Spleen (tissue), 11 donors: ENCODE results near the gene PNPLA6. TPM values are rescaled to one million over a fixed set of nuclear protein-coding genes. Genes with fewer than 3 reads are reported as not detected.

Experiments used
- DNase-seq: peaks from one replicate; pipeline ENCODE4 v3.0.0-alpha.2; 2020
- H3K27ac ChIP-seq, 8 donors: fragments of 200-600 bp; sonication (generic) in 7 of 8; 1 replicate in 4 of 8; 2 replicates in 4 of 8; pipeline versions ENCODE4 v1.5.0 to v1.8.0; 2016 to 2021; ENCODE audit warnings: inconsistent platforms in 4 of 8, mild to moderate bottlenecking in 4 of 8, moderate library complexity in 1 of 8
- H3K27me3 ChIP-seq, 7 donors: fragments of 200-600 bp; sonication (generic) in 6 of 7; replicated peaks in 1 of 7; 1 replicate in 4 of 7; 2 replicates in 3 of 7; pipeline versions ENCODE4 v1.5.0 to v1.8.0; 2016 to 2021; ENCODE audit warnings: inconsistent platforms in 3 of 7, mild to moderate bottlenecking in 1 of 7
- H3K36me3 ChIP-seq, 6 donors: fragments of 200-600 bp; sonication (generic) in 5 of 6; 1 replicate in 4 of 6; 2 replicates in 2 of 6; pipeline versions ENCODE4 v1.5.0 to v1.8.0; 2016 to 2021; ENCODE audit warnings: inconsistent platforms in 2 of 6
- H3K4me1 ChIP-seq, 6 donors: fragments of 200-600 bp; sonication (generic) in 5 of 6; 1 replicate in 3 of 6; 2 replicates in 3 of 6; pipeline versions ENCODE4 v1.5.0 to v1.8.0; 2016 to 2021; ENCODE audit warnings: inconsistent platforms in 3 of 6
- H3K4me3 ChIP-seq, 8 donors: fragments of 200-600 bp; sonication (generic) in 7 of 8; 1 replicate in 4 of 8; 2 replicates in 4 of 8; pipeline versions ENCODE4 v1.5.0 to v1.8.0; 2016 to 2021; ENCODE audit warnings: inconsistent platforms in 4 of 8, mild to moderate bottlenecking in 4 of 8, moderate library complexity in 2 of 8
- H3K9me3 ChIP-seq, 8 donors: fragments of 200-600 bp; sonication (generic) in 7 of 8; 1 replicate in 4 of 8; 2 replicates in 4 of 8; pipeline versions ENCODE4 v1.5.0 to v1.8.0; 2016 to 2021; ENCODE audit warnings: inconsistent platforms in 4 of 8
- POLR2A ChIP-seq, 3 donors: fragments of 450-650 bp; IDR thresholded peaks; one replicate each; pipeline ENCODE4 v1.5.1; 2017; ENCODE audit warnings: antibody characterized with exemption in 3 of 3, mild to moderate bottlenecking in 1 of 3
- POLR2AphosphoS5 ChIP-seq, 3 donors: sonication (generic); formaldehyde crosslinking; IDR thresholded peaks; one replicate each; pipeline ENCODE4 v1.5.1; 2017; ENCODE audit warnings: antibody characterized with exemption in 3 of 3
- WGBS, 5 donors: extraction: QIAGEN DNeasy Blood & Tissue Kit in 3 of 5; methylation state at CpG; one replicate each; pipeline versions ENCODE4 v1.1.5 to v1.1.7; 2013 to 2018; 5-methylcytosine and 5-hydroxymethylcytosine counted together
- intact Hi-C: fragments of 100-400 bp; cut with DNase I; formaldehyde crosslinking; loops from one replicate; pipeline ENCODE4 v1.15.0; 2023; ENCODE audit warnings: low total_unique reads
- polyA plus RNA-seq, 3 donors: library from polyadenylated mRNA; stranded (reverse); fragments of 200-250 nt; gene quantifications; one replicate each; pipeline ENCODE4 v1.2.1, GENCODE V29; 2013
- total RNA-seq, 7 donors: library from RNA; depleted of rRNA in 3 of 7; stranded (reverse); fragments of >200 nt in 3 of 7; fragmentation: NEBNext Ultra II Directional in 4 of 7; extraction: Animal tissue kit (Norgen Biotek cat#: 25700) in 4 of 7; gene quantifications; one replicate each; pipeline versions ENCODE4 v1.1.0 to v1.2.1, GENCODE V29; 2016 to 2021
- TF ChIP-seq, protein P1 (sequence below), 11 experiments: fragments of 200-600 bp in 7 of 11; fragments of 450-650 bp in 4 of 11; sonication (generic) in 4 of 11; IDR thresholded peaks in 8 of 11; conservative IDR thresholded peaks in 3 of 11; 1 replicate in 7 of 11; 2 replicates in 4 of 11; pipeline versions ENCODE4 v1.4.0 to v1.8.0; 2016 to 2021; ENCODE audit warnings: antibody characterized with exemption in 11 of 11, inconsistent platforms in 4 of 11, mild to moderate bottlenecking in 1 of 11
- donor health status: healthy with polysubstance abuse.
- donor health status: DM: no; HTN: no; CAD: no; lungs with moderate emphysema.
- donor health status: DM: no; HTN: no; CAD: no.
- donor health status: Bipolar disorder and iron deficiency.
- donor health status: healthy.
- donor health status: DM: no; HTN: no; CAD: no.
- donor health status: DM: yes; HTN: yes; CAD: no.

PNPLA6 gene
- total and polyA plus RNA-seq, 10 donors, result 51.0 to 225 (median 146) TPM

DNA sequence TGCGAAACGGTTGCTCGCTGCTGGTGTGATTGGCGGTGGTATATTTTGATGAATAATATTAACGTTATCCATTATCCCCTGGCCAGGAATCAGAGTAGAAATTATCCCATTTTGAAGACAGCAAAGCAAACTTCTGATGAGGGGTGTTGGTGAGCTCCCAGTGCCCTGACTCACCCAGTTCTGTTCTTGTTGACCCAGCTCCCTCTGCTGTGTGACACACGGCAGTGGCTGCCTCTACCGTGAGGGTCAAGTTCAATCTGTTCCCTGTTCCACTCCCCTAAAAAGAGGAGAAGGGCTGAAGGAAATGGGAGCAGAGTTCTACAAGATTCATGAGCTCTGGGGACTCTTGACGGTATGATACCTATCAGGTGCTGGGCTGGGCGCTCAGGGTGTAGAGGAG is 62.2 kb downstream of the PNPLA6 start:
- Histone ChIP-seq H3K27ac (no peak overlapping the region), H3K36me3 (no peaks in the 10 kb centered on the region), H3K4me1 (peaks cover 3 to 16% (median 10%) of the 10 kb centered on the region in 6 donors), H3K4me3 (no peak overlapping the region), H3K9me3 (no peaks in the 10 kb centered on the region), H3K27me3 (peaks cover 4 to 82% (median 30%) of the 10 kb centered on the region in 7 donors)
- no peak for TF ChIP-seq POLR2A (IDR thresholded peaks at IDR 0.05)
- no peak for TF ChIP-seq POLR2AphosphoS5 (IDR thresholded peaks at IDR 0.05)
- TF ChIP-seq, protein P1, sequence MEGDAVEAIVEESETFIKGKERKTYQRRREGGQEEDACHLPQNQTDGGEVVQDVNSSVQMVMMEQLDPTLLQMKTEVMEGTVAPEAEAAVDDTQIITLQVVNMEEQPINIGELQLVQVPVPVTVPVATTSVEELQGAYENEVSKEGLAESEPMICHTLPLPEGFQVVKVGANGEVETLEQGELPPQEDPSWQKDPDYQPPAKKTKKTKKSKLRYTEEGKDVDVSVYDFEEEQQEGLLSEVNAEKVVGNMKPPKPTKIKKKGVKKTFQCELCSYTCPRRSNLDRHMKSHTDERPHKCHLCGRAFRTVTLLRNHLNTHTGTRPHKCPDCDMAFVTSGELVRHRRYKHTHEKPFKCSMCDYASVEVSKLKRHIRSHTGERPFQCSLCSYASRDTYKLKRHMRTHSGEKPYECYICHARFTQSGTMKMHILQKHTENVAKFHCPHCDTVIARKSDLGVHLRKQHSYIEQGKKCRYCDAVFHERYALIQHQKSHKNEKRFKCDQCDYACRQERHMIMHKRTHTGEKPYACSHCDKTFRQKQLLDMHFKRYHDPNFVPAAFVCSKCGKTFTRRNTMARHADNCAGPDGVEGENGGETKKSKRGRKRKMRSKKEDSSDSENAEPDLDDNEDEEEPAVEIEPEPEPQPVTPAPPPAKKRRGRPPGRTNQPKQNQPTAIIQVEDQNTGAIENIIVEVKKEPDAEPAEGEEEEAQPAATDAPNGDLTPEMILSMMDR (IDR thresholded peaks at IDR 0.05 in 8 of 11, conservative IDR thresholded peaks at IDR 0.05 in 3 of 11), result no peak
- WGBS, 5 donors, result 67 to 80% (median 71%) methylated on average over 9 of the region's 9 CpGs
- no peak for DNase-seq
- intact Hi-C loops, result no loop called here

DNA sequence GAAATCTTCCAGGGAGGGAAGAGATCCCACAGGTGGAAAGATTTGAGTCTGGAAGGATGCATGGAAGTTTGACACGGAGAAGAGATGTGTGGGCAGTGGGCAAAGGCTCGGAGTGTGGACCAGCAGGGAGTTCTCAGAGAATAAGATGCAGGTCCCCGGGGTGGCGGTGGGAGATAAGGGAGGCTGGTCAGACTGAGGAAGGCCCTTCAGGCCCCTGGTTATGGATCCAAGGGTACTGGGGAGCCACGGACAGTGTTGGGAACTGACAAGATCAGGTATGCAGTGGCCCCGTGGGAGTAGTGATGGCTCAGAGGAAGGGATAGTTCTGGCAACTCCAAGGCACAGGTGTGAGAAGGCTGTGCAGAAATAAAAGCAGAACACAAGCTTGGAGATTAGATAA is 62.7 kb downstream of the PNPLA6 start:
- WGBS, 5 donors, result 70 to 83% (median 77%) methylated on average over 6 of the region's 6 CpGs
- H3K4me1 ChIP-seq, result peaks cover 3 to 16% (median 10%) of the 10 kb centered on the region in 6 donors
- DNase-seq, result no peak

DNA sequence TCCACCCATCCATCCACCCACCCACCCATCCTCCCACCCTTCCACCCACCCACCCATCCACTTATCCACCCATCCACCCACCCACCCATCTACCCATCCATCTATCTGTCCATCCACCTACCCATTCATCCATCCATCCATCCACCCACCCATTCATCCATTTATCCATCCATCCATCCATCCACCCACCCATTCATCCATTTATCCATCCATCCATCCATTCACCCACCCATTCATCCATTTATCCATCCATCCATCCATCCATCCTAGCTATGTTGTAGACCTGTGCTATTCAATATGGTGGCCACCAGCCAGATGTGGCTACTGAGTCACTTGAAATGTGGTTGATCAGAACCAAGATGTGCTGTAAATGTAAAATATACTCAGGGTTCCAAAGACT is 65.2 kb downstream of the PNPLA6 start:
- no peak for DNase-seq
- intact Hi-C loops, result no loop called here

More for the DNA sequence above, 62.7 kb downstream of the PNPLA6 start:
- Histone ChIP-seq H3K9me3 (no peaks in the 10 kb centered on the region), H3K4me3 (no peak overlapping the region), H3K36me3 (no peaks in the 10 kb centered on the region), H3K27me3 (peaks cover 4 to 78% (median 30%) of the 10 kb centered on the region in 7 donors), H3K27ac (no peak overlapping the region)
- TF ChIP-seq POLR2AphosphoS5 (IDR thresholded peaks at IDR 0.05), result no peak
- TF ChIP-seq POLR2A (IDR thresholded peaks at IDR 0.05), result no peak
- TF ChIP-seq, protein P1 (IDR thresholded peaks at IDR 0.05 in 8 of 11, conservative IDR thresholded peaks at IDR 0.05 in 3 of 11), result no peak
- intact Hi-C loops, result no loop called here

DNA sequence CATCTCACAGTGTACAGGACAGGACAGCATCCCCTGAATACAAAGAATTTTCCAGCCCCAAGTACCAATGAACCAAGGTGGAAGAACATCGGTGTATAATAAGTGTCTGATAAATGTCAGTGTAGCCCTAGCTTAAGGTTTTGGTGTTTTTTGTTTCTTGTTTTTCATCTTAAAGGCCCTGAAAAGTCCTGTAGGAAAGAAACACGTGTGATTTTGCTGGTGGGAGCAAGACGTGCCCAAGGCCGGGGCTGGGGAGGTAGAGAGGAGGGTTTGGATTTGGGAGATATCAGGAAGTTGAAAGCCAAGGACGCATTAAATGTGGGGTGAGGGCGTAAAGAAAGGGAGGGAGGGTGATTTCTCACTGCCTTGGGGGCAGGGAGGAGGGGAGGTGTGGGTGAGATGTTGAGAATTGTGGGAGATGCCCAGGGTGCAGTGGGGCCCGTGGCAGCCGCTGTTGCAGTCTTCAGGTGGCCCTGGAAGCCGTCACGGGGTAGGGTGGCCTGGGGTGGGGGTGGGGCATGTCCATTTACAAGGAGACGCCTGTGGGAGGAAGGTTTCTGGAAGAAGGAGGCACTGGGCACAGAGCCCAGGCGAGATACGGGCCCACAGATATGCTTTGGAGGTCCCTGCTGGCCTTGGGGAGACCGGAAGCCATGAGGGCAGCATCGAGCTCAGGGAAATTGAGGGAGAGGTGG is 66.9 kb downstream of the PNPLA6 start:
- H3K36me3 ChIP-seq, result no peaks in the 10 kb centered on the region
- no peak for DNase-seq
- no peak overlapping the region for H3K4me3 ChIP-seq
- TF ChIP-seq POLR2AphosphoS5 (IDR thresholded peaks at IDR 0.05) (no peak), POLR2A (IDR thresholded peaks at IDR 0.05) (no peak)
- TF ChIP-seq, protein P1 (IDR thresholded peaks at IDR 0.05 in 8 of 11, conservative IDR thresholded peaks at IDR 0.05 in 3 of 11), result no peak
- peaks cover 0 to 63% (median 8%) of the 10 kb centered on the region in 7 donors for H3K27me3 ChIP-seq
- H3K9me3 ChIP-seq, result no peaks in the 10 kb centered on the region
- intact Hi-C loops, result no loop called here
- WGBS, 5 donors, result 35 to 51% (median 43%) methylated on average over 15 of the region's 15 CpGs
- H3K27ac ChIP-seq, result no peak overlapping the region
- no peaks in the 10 kb centered on the region for H3K4me1 ChIP-seq

More for the DNA sequence above, 65.2 kb downstream of the PNPLA6 start:
- Histone ChIP-seq H3K27ac (no peak overlapping the region), H3K9me3 (no peaks in the 10 kb centered on the region), H3K36me3 (no peaks in the 10 kb centered on the region), H3K27me3 (peaks cover 4 to 66% (median 21%) of the 10 kb centered on the region in 7 donors), H3K4me3 (no peak overlapping the region), H3K4me1 (peaks cover 3 to 10% (median 7%) of the 10 kb centered on the region in 6 donors)
- TF ChIP-seq POLR2A (IDR thresholded peaks at IDR 0.05) (no peak), POLR2AphosphoS5 (IDR thresholded peaks at IDR 0.05) (no peak)
